Astrocyte of the hippocampus (primary cell): ENCODE results near the gene TCAP.

ENCODE experiments used
- DNase-seq: peaks from one replicate; pipeline ENCODE4 v3.0.0; 2011; ENCODE audit warnings: low read depth, low spot score

The TCAP gene

GRCh38 chr17:39664581-39665561 is at the start of gene TCAP:
Gene TCAP, plus strand, starts transcription at chr17:39665349. Its CDS starts 11 bp downstream, at chr17:39665360.
- DNase-seq, result no peak

- no peak for DNase-seq
Observed at GRCh38 chr17:39615434-39615833, 49.7 kb upstream of the TCAP start.

GRCh38 chr17:39617100-39617445 is 48.1 kb upstream of the TCAP start:
- DNase-seq, result no peak

- peak; percentile 72 for DNase-seq
Observed at GRCh38 chr17:39617446-39618245, 47.5 kb upstream of the TCAP start.

- peak; percentile 32 for DNase-seq
Observed at GRCh38 chr17:39618246-39618913, 46.8 kb upstream of the TCAP start.

GRCh38 chr17:39618956-39619785 is 46.0 kb upstream of the TCAP start:
- DNase-seq, result no peak

- DNase-seq, result no peak
Observed at GRCh38 chr17:39619786-39620101, 45.4 kb upstream of the TCAP start.

- peak; percentile 92 for DNase-seq
Observed at GRCh38 chr17:39621523-39622379, 43.4 kb upstream of the TCAP start.

- DNase-seq, result no peak
Observed at GRCh38 chr17:39622380-39623006, 42.7 kb upstream of the TCAP start.

GRCh38 chr17:39623356-39623950 is 41.7 kb upstream of the TCAP start:
- peak; percentile 84 for DNase-seq

- DNase-seq, result no peak
Observed at GRCh38 chr17:39624313-39624712, 40.8 kb upstream of the TCAP start.

- DNase-seq, result no peak
Observed at GRCh38 chr17:39625198-39625785, 39.9 kb upstream of the TCAP start.

GRCh38 chr17:39626171-39627046 is 38.7 kb upstream of the TCAP start, which contains the start of gene PPP1R1B:
Gene PPP1R1B, plus strand, starts transcription at chr17:39626952. Its CDS starts 441 bp downstream, at chr17:39627393.
- DNase-seq, result peak; percentile 26

GRCh38 chr17:39627047-39627711 is 38.0 kb upstream of the TCAP start:
- DNase-seq, result no peak

- DNase-seq, result no peak
Observed at GRCh38 chr17:39627712-39628516, 37.2 kb upstream of the TCAP start.

- DNase-seq, result no peak
Observed at GRCh38 chr17:39628655-39629493, 36.3 kb upstream of the TCAP start.
